Activated CD8-positive, alpha-beta T cell treated with anti-CD3 and anti-CD28 coated beads for 36 hours (primary cell): ENCODE data around the gene DLX1. TPM values are rescaled to one million over a fixed set of nuclear protein-coding genes. Genes with fewer than 3 reads are reported as not detected.

ENCODE experiments used
- ATAC-seq: fragments of 200-7000 bp; cut with Tn5 transposase; one replicate; pipeline ENCODE4 v1.10.0; 2021; ENCODE audit warnings: mild to moderate bottlenecking, moderate library complexity
- CTCF ChIA-PET: fragments of 350-600 bp; sonication (Branson Sonifier 250); formaldehyde crosslinking; loops from one replicate; lab custom pipeline; 2021; ENCODE audit warnings: antibody characterized with exemption; lab: Charles Lee
- POLR2A ChIA-PET: fragments of 350-600 bp; sonication (Branson Sonifier 250); formaldehyde crosslinking; loops from one replicate; lab custom pipeline; 2021; ENCODE audit warnings: antibody characterized with exemption; lab: Charles Lee
- DNase-seq: peaks from one replicate; pipeline ENCODE4 v3.0.0-alpha.2; 2020
- H3K27ac Mint-ChIP-seq: one replicate; pipeline ENCODE4 v1.8.0; 2021; ENCODE audit warnings: mild to moderate bottlenecking, mixed read lengths
- H3K27me3 Mint-ChIP-seq: one replicate; pipeline ENCODE4 v1.8.0; 2021; ENCODE audit warnings: mixed read lengths
- H3K36me3 Mint-ChIP-seq: one replicate; pipeline ENCODE4 v1.8.0; 2021; ENCODE audit warnings: low read depth, mixed read lengths
- H3K4me1 Mint-ChIP-seq: one replicate; pipeline ENCODE4 v1.8.0; 2021; ENCODE audit warnings: low read depth, mixed read lengths
- H3K4me3 Mint-ChIP-seq: one replicate; pipeline ENCODE4 v1.8.0; 2021; ENCODE audit warnings: mild to moderate bottlenecking, moderate library complexity, mixed read lengths
- H3K9me3 Mint-ChIP-seq: one replicate; pipeline ENCODE4 v1.8.0; 2021; ENCODE audit warnings: mixed read lengths
- intact Hi-C: fragments of 100-400 bp; cut with micrococcal nuclease; formaldehyde crosslinking; loops from one replicate; pipeline ENCODE4 v1.10.0; 2022
- total RNA-seq, 2 experiments: library from RNA; stranded (reverse); gene quantifications; one replicate each; pipeline ENCODE4 v1.2.3, GENCODE V29; 2021
- TF ChIP-seq, protein P1 (sequence below): fragments of 200-600 bp; IDR thresholded peaks from one replicate; pipeline ENCODE4 v1.8.0; 2022; ENCODE audit warnings: antibody characterized with exemption, mild to moderate bottlenecking

Gene DLX1
- total RNA-seq, 2 experiments from 2014 or later = not detected

DNA sequence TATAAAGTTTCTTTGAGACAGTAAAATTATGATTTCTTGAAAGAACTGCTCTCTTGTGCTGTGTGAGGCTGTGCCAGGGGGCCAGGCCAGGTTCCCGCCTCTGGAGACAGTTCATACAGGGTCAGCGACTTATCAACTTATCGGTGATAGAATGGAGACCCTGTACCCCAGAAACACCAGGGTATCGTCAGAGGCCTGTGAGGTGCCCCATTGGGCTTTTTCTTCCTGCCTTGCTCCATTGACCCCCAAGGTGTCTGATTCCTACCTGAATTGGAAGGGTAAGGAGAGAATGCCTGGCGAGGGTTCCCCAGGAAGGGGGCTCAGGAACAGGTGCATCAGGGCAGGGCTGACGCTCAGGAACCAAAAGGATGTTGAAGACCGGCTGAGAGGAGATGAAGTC lies 4.3 kb downstream of the DLX1 start:
- ChIA-PET CTCF (interaction anchor here (3.1 kb wide), 1 partner anchor 14 kb away, joined by 32 read pairs; the partner anchor contains the start of gene DLX2), POLR2A (interaction anchor here (0.6 kb wide), 1 partner anchor 62 kb away, joined by 3 read pairs; no protein-coding TSS in a partner anchor)
- Mint-ChIP-seq H3K27me3 (peaks cover 84% of the 10 kb centered on the region), H3K27ac (no peak overlapping the region), H3K9me3 (no peaks in the 10 kb centered on the region), H3K36me3 (no peaks in the 10 kb centered on the region), H3K4me3 (no peak overlapping the region), H3K4me1 (peaks cover 43% of the 10 kb centered on the region)
- DNase-seq (no peak), ATAC-seq (no peak)
- intact Hi-C loops = loop anchor here (1.0 kb wide), 1 partner anchor 9 kb away; no protein-coding TSS in a partner anchor
- TF ChIP-seq, protein P1, sequence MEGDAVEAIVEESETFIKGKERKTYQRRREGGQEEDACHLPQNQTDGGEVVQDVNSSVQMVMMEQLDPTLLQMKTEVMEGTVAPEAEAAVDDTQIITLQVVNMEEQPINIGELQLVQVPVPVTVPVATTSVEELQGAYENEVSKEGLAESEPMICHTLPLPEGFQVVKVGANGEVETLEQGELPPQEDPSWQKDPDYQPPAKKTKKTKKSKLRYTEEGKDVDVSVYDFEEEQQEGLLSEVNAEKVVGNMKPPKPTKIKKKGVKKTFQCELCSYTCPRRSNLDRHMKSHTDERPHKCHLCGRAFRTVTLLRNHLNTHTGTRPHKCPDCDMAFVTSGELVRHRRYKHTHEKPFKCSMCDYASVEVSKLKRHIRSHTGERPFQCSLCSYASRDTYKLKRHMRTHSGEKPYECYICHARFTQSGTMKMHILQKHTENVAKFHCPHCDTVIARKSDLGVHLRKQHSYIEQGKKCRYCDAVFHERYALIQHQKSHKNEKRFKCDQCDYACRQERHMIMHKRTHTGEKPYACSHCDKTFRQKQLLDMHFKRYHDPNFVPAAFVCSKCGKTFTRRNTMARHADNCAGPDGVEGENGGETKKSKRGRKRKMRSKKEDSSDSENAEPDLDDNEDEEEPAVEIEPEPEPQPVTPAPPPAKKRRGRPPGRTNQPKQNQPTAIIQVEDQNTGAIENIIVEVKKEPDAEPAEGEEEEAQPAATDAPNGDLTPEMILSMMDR = no peak

GRCh38 chr2:172090044-172090961 lies 5.0 kb downstream of the DLX1 start:
- Mint-ChIP-seq H3K27ac (no peak overlapping the region), H3K4me1 (peaks cover 42% of the 10 kb centered on the region), H3K4me3 (no peak overlapping the region), H3K27me3 (peaks cover 84% of the 10 kb centered on the region), H3K36me3 (no peaks in the 10 kb centered on the region), H3K9me3 (no peaks in the 10 kb centered on the region)
- CTCF ChIA-PET = interaction anchor here (0.9 to 3.5 kb wide), 4 partner anchors 8 to 37 kb away, joined by 3 to 32 read pairs (median 9); partner anchors contain the start of gene DLX2
- TF ChIP-seq, protein P1 = no peak
- no peak for ATAC-seq
- intact Hi-C loops = loop anchor here (1.0 kb wide), 1 partner anchor 10 kb away; no protein-coding TSS in a partner anchor
- POLR2A ChIA-PET = interaction anchor here (0.6 kb wide), 1 partner anchor 62 kb away, joined by 3 read pairs; no protein-coding TSS in a partner anchor
- no peak for DNase-seq

- Mint-ChIP-seq H3K9me3 (no peaks in the 10 kb centered on the region), H3K27me3 (peaks cover 86% of the 10 kb centered on the region), H3K27ac (no peak overlapping the region), H3K36me3 (no peaks in the 10 kb centered on the region), H3K4me3 (no peak overlapping the region), H3K4me1 (peaks cover 43% of the 10 kb centered on the region)
- TF ChIP-seq, protein P1 = no peak
- DNase-seq (no peak), ATAC-seq (no peak)
- ChIA-PET POLR2A (interaction anchor here (2.2 kb wide), 1 partner anchor 9 kb away, joined by 6 read pairs; no protein-coding TSS in a partner anchor), CTCF (interaction anchor here (0.9 to 3.5 kb wide), 4 partner anchors 9 to 37 kb away, joined by 3 to 32 read pairs (median 9); partner anchors contain the start of gene DLX2)
- intact Hi-C loops = loop anchor here (1.0 kb wide), 1 partner anchor 11 kb away; no protein-coding TSS in a partner anchor
Measured at GRCh38 chr2:172091000-172091641, 5.8 kb downstream of the DLX1 start.

- H3K4me1 Mint-ChIP-seq = peaks cover 41% of the 10 kb centered on the region
- ChIA-PET CTCF (interaction anchor here (0.6 to 3.5 kb wide), 5 partner anchors 10 to 179 kb away, joined by 3 to 32 read pairs (median 3); partner anchors contain the start of gene DLX2), POLR2A (interaction anchor here (0.5 to 2.2 kb wide), 2 partner anchors 10 to 12 kb away, joined by 3 to 6 read pairs; no protein-coding TSS in a partner anchor)
- ATAC-seq = no peak
- DNase-seq = no peak
- intact Hi-C loops = no loop called here
- H3K36me3 Mint-ChIP-seq = no peaks in the 10 kb centered on the region
- peaks cover 84% of the 10 kb centered on the region for H3K27me3 Mint-ChIP-seq
- TF ChIP-seq, protein P1 = no peak
- no peak overlapping the region for H3K27ac Mint-ChIP-seq
- H3K4me3 Mint-ChIP-seq = no peak overlapping the region
- H3K9me3 Mint-ChIP-seq = no peaks in the 10 kb centered on the region
Measured at GRCh38 chr2:172091761-172092566, 6.7 kb downstream of the DLX1 start.
